HL-60 (cell line): ENCODE results near the gene CHCHD6.

Experiments used
- DNase-seq, 2 experiments: peaks; one replicate each; pipeline ENCODE4 v3.0.0-alpha.2; 2010 to 2020; ENCODE audit warnings: low read depth in 1 of 2, low spot score in 1 of 2
- H3K27ac ChIP-seq: fragments of 250-450 bp; sonication (Bioruptor Pico); replicated peaks from 2 replicates; pipeline ENCODE4 v1.5.1; 2020; ENCODE audit warnings: mild to moderate bottlenecking, moderate library complexity
- H3K27me3 ChIP-seq: fragments of 250-450 bp; sonication (Bioruptor Pico); 2 replicates; pipeline ENCODE4 v1.5.1; 2021; ENCODE audit warnings: mild to moderate bottlenecking, moderate library complexity; ENCODE audit not compliant: insufficient read depth, poor library complexity, severe bottlenecking
- H3K4me3 ChIP-seq: replicated peaks from 2 replicates; pipeline ENCODE4 v1.5.1; 2011; ENCODE audit warnings: mild to moderate bottlenecking, control low read depth, low read length; ENCODE audit not compliant: insufficient read depth
- GABPA ChIP-seq: IDR thresholded peaks from 2 replicates; pipeline ENCODE4 v1.6.1; 2012; ENCODE audit warnings: low read depth
- POLR2AphosphoS5 ChIP-seq: IDR thresholded peaks from 2 replicates; pipeline ENCODE4 v1.6.1; 2012; ENCODE audit warnings: low read depth
- REST ChIP-seq: IDR thresholded peaks from 2 replicates; pipeline ENCODE4 v1.6.1; 2012; ENCODE audit warnings: low read depth; ENCODE audit not compliant: insufficient replicate concordance
- SPI1 ChIP-seq: IDR thresholded peaks from 2 replicates; pipeline ENCODE4 v1.6.1; 2012; ENCODE audit warnings: low read depth, mild to moderate bottlenecking, borderline replicate concordance
- TF ChIP-seq, protein P1 (sequence below): IDR thresholded peaks from one replicate; pipeline ENCODE4 v1.5.1; 2011; ENCODE audit warnings: low read length, control low read depth, inconsistent platforms; ENCODE audit not compliant: insufficient read depth

Gene CHCHD6

DNA sequence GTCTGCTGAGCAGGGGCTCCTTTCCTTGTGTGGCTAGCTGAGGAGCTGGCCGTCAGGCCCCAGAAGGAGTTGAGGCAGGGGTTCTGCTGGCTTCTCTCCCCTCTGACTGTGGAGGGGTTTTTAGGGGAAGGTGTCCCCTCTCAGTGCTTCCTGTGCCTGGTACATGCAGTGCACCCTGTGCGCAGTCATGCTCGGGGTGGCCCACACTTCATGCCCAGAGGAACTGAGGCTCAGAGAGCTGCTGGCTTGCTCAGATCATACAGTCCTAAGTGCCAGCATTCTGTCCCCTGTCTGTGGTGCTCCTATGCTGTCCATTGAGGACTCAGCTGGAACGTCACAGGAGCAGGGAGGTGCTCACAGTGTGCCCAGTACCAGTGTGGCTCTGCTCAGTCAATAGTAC is 211.0 kb downstream of the CHCHD6 start:
- TF ChIP-seq GABPA (no peak), POLR2AphosphoS5 (no peak), SPI1 (no peak), REST (no peak)
- TF ChIP-seq, protein P1, sequence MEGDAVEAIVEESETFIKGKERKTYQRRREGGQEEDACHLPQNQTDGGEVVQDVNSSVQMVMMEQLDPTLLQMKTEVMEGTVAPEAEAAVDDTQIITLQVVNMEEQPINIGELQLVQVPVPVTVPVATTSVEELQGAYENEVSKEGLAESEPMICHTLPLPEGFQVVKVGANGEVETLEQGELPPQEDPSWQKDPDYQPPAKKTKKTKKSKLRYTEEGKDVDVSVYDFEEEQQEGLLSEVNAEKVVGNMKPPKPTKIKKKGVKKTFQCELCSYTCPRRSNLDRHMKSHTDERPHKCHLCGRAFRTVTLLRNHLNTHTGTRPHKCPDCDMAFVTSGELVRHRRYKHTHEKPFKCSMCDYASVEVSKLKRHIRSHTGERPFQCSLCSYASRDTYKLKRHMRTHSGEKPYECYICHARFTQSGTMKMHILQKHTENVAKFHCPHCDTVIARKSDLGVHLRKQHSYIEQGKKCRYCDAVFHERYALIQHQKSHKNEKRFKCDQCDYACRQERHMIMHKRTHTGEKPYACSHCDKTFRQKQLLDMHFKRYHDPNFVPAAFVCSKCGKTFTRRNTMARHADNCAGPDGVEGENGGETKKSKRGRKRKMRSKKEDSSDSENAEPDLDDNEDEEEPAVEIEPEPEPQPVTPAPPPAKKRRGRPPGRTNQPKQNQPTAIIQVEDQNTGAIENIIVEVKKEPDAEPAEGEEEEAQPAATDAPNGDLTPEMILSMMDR, result no peak
- DNase-seq, result no peak
- Histone ChIP-seq H3K27ac (no peak overlapping the region), H3K27me3 (no peaks in the 10 kb centered on the region), H3K4me3 (no peak overlapping the region)

- TF ChIP-seq SPI1 (no peak), GABPA (no peak), REST (no peak), POLR2AphosphoS5 (no peak)
- TF ChIP-seq, protein P1, result no peak
- DNase-seq, result no peak
- H3K4me3 ChIP-seq, result no peak overlapping the region
- no peak overlapping the region for H3K27ac ChIP-seq
- no peaks in the 10 kb centered on the region for H3K27me3 ChIP-seq
These were observed 212.5 kb downstream of the CHCHD6 start for GRCh38 chr3:126916546-126916945.

- Histone ChIP-seq H3K4me3 (no peak overlapping the region), H3K27me3 (no peaks in the 10 kb centered on the region), H3K27ac (no peak overlapping the region)
- TF ChIP-seq, protein P1, result no peak
- no peak for TF ChIP-seq GABPA
- TF ChIP-seq POLR2AphosphoS5, result no peak
- no peak for TF ChIP-seq SPI1
- no peak for TF ChIP-seq REST
- no peak for DNase-seq
These were observed 213.3 kb downstream of the CHCHD6 start for GRCh38 chr3:126917232-126917804.
